ENCODE measurements around the gene SAMHD1. TPM values are rescaled to one million over a fixed set of nuclear protein-coding genes. Genes with fewer than 3 reads are reported as not detected.

SAMHD1 gene
- total and polyA plus RNA-seq, 2 of the 8 experiments (the other 6 are each of a cell fraction or from before 2014, with no cell fraction given), result 22.0 to 37.1 TPM

DNA sequence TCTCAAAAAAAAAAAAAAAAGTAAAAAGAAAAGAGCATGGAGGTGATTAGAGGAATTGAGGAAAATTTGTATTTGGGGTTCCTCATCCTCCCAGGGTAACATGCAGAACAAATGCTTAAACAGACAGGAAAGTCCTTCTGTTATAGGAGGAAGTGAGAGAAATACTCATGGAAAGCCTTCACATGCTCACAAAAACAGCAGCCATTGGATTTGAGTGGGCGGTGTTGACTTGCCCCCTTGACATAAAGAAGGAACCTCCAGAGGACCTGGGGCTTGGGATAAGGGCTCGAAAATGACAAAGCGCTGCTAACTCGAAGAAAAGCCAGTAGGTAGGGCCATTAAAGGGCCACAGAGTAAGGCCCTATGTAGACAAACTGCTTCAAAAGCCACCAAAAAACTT, 17.5 kb upstream of the SAMHD1 start:
- Histone ChIP-seq H3K79me2 (ENCODE audit: control insufficient read depth in 1 of 2, insufficient read depth in 2 of 2, low read length in 2 of 2) (no peaks in the 10 kb centered on the region), H3K27me3 (replicated peaks in 1 of 4; ENCODE audit: control insufficient read depth in 3 of 4, extremely low read depth in 1 of 4, insufficient read depth in 3 of 4, low read length in 3 of 4) (no peaks in the 10 kb centered on the region), H3K9me3 (ENCODE audit: insufficient read depth in 2 of 2, low read depth in 1 of 2, low read length in 1 of 2) (no peaks in the 10 kb centered on the region; a peak in 1 of 4 replicates), H2BK20ac (ENCODE audit: low read length) (no peak overlapping the region), H2AK5ac (ENCODE audit: low read depth, low read length) (no peak overlapping the region), H4K91ac (replicated peaks; ENCODE audit: insufficient read length, low read length) (no peak overlapping the region), H3K23ac (ENCODE audit: insufficient read length) (no peak overlapping the region), H3K9ac (replicated peaks in 1 of 4; ENCODE audit: extremely low read depth in 1 of 4, low read depth in 3 of 4, low read length in 3 of 4) (no peak overlapping the region), H3K79me1 (ENCODE audit: low read depth, low read length) (no peaks in the 10 kb centered on the region), H4K20me1 (replicated peaks in 1 of 2; ENCODE audit: control insufficient read depth in 1 of 2, insufficient read depth in 2 of 2, low read length in 2 of 2) (no peaks in the 10 kb centered on the region), H3K4me3 (ENCODE audit: extremely low read depth in 1 of 4, insufficient read depth in 2 of 4, low read depth in 3 of 4, low read length in 4 of 4) (no peak overlapping the region), H3K23me2 (ENCODE audit: low read depth, low read length) (no peaks in the 10 kb centered on the region), H3K27ac (ENCODE audit: low read depth, low read length) (no peak overlapping the region), H4K5ac (ENCODE audit: insufficient read length, low read depth, low read length) (no peak overlapping the region), H3K4me2 (ENCODE audit: insufficient read depth in 1 of 2, low read depth in 2 of 2, low read length in 2 of 2) (no peak overlapping the region), H2BK15ac (ENCODE audit: low read length) (no peak overlapping the region), H3K36me3 (ENCODE audit: control insufficient read depth in 2 of 4, insufficient read depth in 4 of 4, low read length in 3 of 4) (no peaks in the 10 kb centered on the region), H3K4me1 (replicated peaks in 1 of 4; ENCODE audit: control insufficient read depth in 3 of 4, insufficient read depth in 4 of 4, low read length in 3 of 4) (no peaks in the 10 kb centered on the region), H2BK5ac (ENCODE audit: low read depth, low read length) (0 out of 2 replicates have a peak overlapping the region, but pooled peaks have one; percentile 44), H3K4ac (replicated peaks; ENCODE audit: insufficient read length, low read depth, low read length) (no peak overlapping the region), H4K8ac (ENCODE audit: extremely low read depth, insufficient read depth, low read length) (no peak overlapping the region), H3K14ac (ENCODE audit: insufficient read length) (no peak overlapping the region), H3K18ac (ENCODE audit: extremely low read depth, low read length) (no peak overlapping the region), H2BK12ac (ENCODE audit: low read depth, low read length) (no peak overlapping the region), H2BK120ac (replicated peaks; ENCODE audit: low read depth, low read length) (no peak overlapping the region), H2AFZ (ENCODE audit: low read length) (peak overlapping the region; percentile 29; the same call in 1 of the 2 replicates), H3K56ac (replicated peaks; ENCODE audit: insufficient read length, low read depth, low read length) (no peak overlapping the region)
- FAIRE-seq (no peak), DNase-seq (ENCODE audit: low read depth in 1 of 2, low spot score in 2 of 2) (no peak)
- 95% methylated on average over 4 of the region's 4 CpGs; no CpG with 5 or more reads in 1 of the 2 experiments for WGBS, 2 experiments (ENCODE audit: extremely low coverage in 1 of 2, insufficient coverage in 1 of 2, insufficient read length in 1 of 2, insufficient replicate concordance in 2 of 2, low coverage in 1 of 2, low lambda C conversion rate in 2 of 2, missing lambda C conversion rate in 1 of 2)
- CTCF ChIA-PET (ENCODE audit: partially characterized antibody), result no interaction called here
- POLR2A ChIA-PET (ENCODE audit: partially characterized antibody), result no interaction called here
- TF ChIP-seq JUN (IDR thresholded peaks at IDR 0.05; ENCODE audit: low read depth, low read length), result no peak
- no peak for TF ChIP-seq SUZ12 (IDR thresholded peaks at IDR 0.05; ENCODE audit: low read length)
- TF ChIP-seq SP2 (IDR thresholded peaks at IDR 0.05; ENCODE audit: low read length), result no peak
- no peak for TF ChIP-seq HDAC6 (IDR thresholded peaks at IDR 0.05; ENCODE audit: low read depth, low read length)
